GM12878 (cell line): ENCODE results near the gene ACAP2.

Source experiments
- CTCF ChIP-seq, 3 experiments: IDR thresholded peaks in 2 of 3; conservative IDR thresholded peaks in 1 of 3; 2 replicates each; pipeline ENCODE4 v1.5.1; 2011; ENCODE audit warnings: low read depth in 3 of 3, low read length in 3 of 3, mild to moderate bottlenecking in 3 of 3, control low read depth in 2 of 3, moderate library complexity in 2 of 3, inconsistent platforms in 1 of 3, mixed read lengths in 1 of 3; ENCODE audit not compliant: control insufficient read depth in 2 of 3, insufficient read depth in 1 of 3; ENCODE audit errors: extremely low read depth in 1 of 3
- FOS ChIP-seq: IDR thresholded peaks from 3 replicates; pipeline ENCODE4 v1.6.1; 2011; ENCODE audit warnings: borderline replicate concordance; ENCODE audit not compliant: insufficient read length; ENCODE audit errors: extremely low read depth
- POU2F2 ChIP-seq: IDR thresholded peaks from 3 replicates; pipeline ENCODE4 v1.6.1; 2011; ENCODE audit warnings: low read depth, mild to moderate bottlenecking, low read length, borderline replicate concordance
- SMAD1 ChIP-seq: fragments of 450-650 bp; IDR thresholded peaks from 2 replicates; pipeline ENCODE4 v1.6.1; 2018; ENCODE audit warnings: mild to moderate bottlenecking, low read depth; ENCODE audit not compliant: partially characterized antibody
- USF1 ChIP-seq: IDR thresholded peaks from 2 replicates; pipeline ENCODE4 v1.6.1; 2011; ENCODE audit warnings: borderline replicate concordance, low read depth, mild to moderate bottlenecking, moderate library complexity, mixed read lengths, low read length; ENCODE audit not compliant: insufficient read depth; ENCODE audit errors: extremely low read length
- ZNF274 ChIP-seq: IDR thresholded peaks from one replicate; pipeline ENCODE4 v1.8.0; 2011; ENCODE audit not compliant: insufficient read length, insufficient read depth

GRCh38 chr3:195271410-195272243 is 171.2 kb downstream of the ACAP2 start:
- TF ChIP-seq POU2F2 (no peak; the same call in 2 of the 3 replicates), USF1 (peak; percentile 76), CTCF (IDR thresholded peaks at IDR 0.05 in 2 of 3, conservative IDR thresholded peaks at IDR 0.05 in 1 of 3; ENCODE audit: control insufficient read depth in 2 of 3, extremely low read depth in 1 of 3, insufficient read depth in 1 of 3, low read depth in 3 of 3, low read length in 3 of 3) (peak; percentile 84 to 99 (median 91); a peak in 5 of 6 replicates), SMAD1 (no peak), ZNF274 (no peak), FOS (no peak)
